NCI-H510A (cell line): ENCODE measurements around the gene CD28.
"Not testable (repeated sequence)": the region's sequence is repeated elsewhere in the genome, so short reads cannot be mapped to it uniquely, and the experiment has no call there.

Source experiments
- DNase-seq: peaks from one replicate; lab custom pipeline; 2025; lab: John Stamatoyannopoulos, UW

CD28 gene

DNA sequence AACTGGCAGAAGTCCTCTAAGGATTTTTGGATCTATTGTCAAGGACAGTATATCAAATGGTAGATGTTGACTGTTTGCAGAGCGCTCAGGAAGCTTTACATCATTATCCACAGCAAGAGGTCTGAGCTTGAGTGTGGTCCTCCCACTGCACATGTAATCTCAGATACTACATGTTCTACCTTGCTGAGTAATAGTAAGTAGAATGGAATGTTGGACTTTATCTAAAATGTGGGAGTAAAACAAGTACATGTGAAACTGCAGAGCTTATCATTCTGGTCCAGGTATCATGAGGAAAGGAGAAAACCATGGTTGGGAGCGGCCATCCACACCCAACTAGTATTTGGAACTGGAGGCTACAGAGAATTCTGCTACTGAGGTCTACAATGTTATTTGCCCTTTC lies 19.3 kb upstream of the CD28 start:
- DNase-seq = no peak

- no peak for DNase-seq
Measured at GRCh38 chr2:203688798-203689197, 17.6 kb upstream of the CD28 start.

- no peak for DNase-seq
Measured at GRCh38 chr2:203689426-203690116, 16.9 kb upstream of the CD28 start.

GRCh38 chr2:203690117-203690431 lies 16.4 kb upstream of the CD28 start:
- no peak for DNase-seq

GRCh38 chr2:203690441-203691047 lies 15.9 kb upstream of the CD28 start:
- DNase-seq = no peak

DNA sequence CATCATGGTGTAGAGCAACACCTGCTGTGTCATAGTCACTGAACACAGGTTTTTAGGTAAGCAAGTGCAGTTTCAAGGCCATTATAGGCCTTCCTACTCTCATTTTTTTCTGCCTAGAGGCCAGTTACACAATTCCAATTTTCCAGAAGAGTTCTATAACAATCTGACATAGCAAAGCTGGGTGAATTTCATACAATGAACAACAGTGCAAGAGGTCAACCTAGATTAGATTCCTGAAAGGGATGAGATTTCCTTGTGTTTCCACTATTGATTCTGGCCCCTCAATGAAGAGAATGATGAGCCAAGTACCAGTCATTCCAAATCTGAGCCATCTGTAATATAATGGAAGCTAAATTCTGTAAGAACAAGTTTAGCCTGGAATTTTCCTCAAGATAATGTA lies 15.3 kb upstream of the CD28 start:
- DNase-seq = no peak

- DNase-seq = no peak
Measured at GRCh38 chr2:203692031-203692710, 14.3 kb upstream of the CD28 start.

- no peak for DNase-seq
Measured at GRCh38 chr2:203693242-203693879, 13.1 kb upstream of the CD28 start.

- no peak for DNase-seq
Measured at GRCh38 chr2:203694191-203694590, 12.2 kb upstream of the CD28 start.

DNA sequence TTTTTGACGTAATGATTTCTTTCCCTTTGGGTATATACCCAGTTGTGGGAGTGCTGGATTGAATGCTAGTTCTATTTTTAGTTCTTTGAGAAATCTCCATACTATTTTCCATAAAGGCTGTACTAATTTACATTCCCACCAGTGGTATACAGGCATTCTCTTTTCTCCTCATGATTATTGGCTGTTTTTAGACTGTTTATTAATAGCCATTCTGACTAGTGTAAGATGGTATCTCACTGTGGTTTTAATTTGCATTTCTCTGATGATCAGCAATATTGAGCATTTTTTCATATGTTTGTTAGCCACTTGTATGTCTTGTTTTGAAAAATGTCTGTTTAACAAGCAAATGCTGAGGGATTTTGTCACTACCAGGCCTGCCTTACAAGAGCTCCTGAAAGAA lies 9.2 kb upstream of the CD28 start:
- no peak for DNase-seq

DNA sequence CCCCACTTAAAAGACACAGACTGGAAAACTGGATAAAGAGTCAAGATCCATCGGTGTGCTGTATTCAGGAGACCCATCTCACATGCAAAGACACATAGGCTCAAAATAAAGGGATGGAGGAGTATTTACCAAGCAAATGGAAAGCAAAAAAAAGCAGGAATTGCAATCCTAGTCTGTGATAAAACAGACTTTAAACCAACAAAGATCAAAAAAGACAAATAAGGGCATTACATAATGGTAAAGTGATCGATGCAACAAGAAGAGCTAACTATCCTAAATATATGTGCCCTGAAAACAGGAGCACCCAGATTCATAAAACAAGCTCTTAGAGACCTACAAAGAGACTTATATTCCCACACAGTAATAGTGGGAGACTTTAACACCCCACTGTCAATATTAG lies 8.7 kb upstream of the CD28 start:
- DNase-seq = not testable (repeated sequence)

DNA sequence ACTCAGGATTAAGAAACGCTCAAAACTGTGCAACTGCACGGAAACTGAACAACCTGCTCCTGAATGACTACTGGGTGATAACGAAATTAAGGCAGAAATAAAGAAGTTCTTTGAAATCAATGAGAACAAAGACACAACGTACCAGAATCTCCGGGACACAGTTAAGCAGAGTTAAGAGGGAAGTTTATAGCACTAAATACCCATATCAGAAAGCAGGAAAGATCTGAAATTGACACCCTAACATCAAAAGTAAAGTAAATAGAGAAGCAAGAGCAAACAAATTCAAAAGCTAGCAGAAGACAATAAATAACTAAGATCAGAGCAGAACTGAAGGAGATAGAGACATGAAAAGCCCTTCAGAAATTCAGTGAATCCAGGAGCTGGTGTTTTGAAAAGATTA lies 8.0 kb upstream of the CD28 start:
- DNase-seq = not testable (repeated sequence)

- DNase-seq = no peak
Measured at GRCh38 chr2:203704430-203704829, 2.0 kb upstream of the CD28 start.

DNA sequence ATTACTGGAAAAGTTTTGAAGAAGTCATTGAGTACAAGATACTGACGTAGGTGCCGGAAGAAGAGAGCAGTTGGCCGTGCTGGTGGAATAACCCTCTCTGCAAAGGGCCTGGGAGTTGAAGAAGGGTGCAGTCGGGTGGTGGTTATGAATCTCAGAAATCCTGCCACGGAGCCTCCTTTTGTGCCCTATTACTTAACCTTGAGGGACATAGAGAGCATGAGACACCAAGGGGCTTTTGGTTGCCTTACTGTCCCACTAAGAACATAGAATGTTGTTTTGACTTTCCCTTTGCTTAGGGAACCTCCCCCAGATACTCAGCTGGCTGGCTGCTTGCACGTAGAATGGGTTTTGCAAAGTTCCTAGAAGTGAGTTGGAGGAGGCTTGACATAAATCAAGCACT lies 1.3 kb upstream of the CD28 start:
- no peak for DNase-seq

GRCh38 chr2:203707530-203707929 lies 1.1 kb downstream of the CD28 start:
- DNase-seq = no peak

GRCh38 chr2:203708846-203709396 lies 2.5 kb downstream of the CD28 start:
- no peak for DNase-seq

GRCh38 chr2:203709416-203710040 lies 3.1 kb downstream of the CD28 start:
- no peak for DNase-seq

GRCh38 chr2:203710226-203710625 lies 3.8 kb downstream of the CD28 start:
- no peak for DNase-seq

GRCh38 chr2:203710952-203711351 lies 4.5 kb downstream of the CD28 start:
- no peak for DNase-seq

DNA sequence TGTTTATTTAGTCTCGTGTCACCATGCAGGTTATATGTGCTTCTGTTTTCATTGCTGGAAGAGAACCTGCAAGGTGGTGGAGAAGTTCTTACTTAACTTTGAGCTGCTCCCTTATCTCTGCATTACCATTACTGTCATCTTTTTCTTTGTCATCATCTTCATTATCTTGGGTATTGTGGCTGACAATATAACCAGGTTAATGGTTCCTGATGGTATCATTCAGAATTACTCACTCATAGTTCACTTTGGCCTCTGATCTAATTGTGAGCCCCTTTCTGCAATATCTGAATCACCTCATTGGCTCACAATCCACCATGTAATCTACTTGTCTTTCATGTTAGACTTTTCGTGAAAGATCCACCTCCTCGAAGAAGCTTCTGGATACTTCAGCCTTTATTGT lies 5.0 kb downstream of the CD28 start:
- DNase-seq = no peak

DNA sequence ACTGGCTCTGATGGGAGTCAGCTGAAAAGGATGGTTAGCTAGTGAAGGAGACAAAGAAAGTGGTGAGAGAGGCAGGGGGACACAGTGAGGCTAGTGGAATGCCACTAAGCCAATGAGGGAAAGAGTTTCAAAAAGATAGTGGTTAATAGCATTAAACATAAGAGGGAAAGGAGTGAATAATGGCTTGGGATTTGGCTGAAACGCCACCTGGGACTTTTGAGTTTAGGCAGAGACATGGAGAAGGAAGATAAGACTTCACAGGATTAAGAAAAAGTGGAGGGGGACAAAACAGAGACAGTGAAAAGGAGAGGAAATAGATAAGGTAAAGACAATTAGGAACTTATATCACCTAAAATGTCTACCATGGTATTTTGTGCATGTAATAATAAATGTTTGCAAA lies 6.9 kb downstream of the CD28 start:
- no peak for DNase-seq

GRCh38 chr2:203714112-203714511 lies 7.7 kb downstream of the CD28 start:
- DNase-seq = no peak
